H9 (cell line): ENCODE measurements around the gene MYL2. TPM values are rescaled to one million over a fixed set of nuclear protein-coding genes. Genes with fewer than 3 reads are reported as not detected.

ENCODE experiments used
- DNase-seq: peaks from one replicate; pipeline ENCODE4 v3.0.0-alpha.2; 2017
- H2AFZ ChIP-seq: one replicate; pipeline ENCODE4 v1.6.1; 2013; ENCODE audit warnings: mild to moderate bottlenecking, low read length, control low read depth, moderate library complexity
- H2AK5ac ChIP-seq: 2 replicates; pipeline ENCODE4 v1.6.1; 2013; ENCODE audit warnings: low read length, control low read depth, mixed read lengths; ENCODE audit not compliant: insufficient read length
- H2BK120ac ChIP-seq: one replicate; pipeline ENCODE4 v1.6.1; 2013; ENCODE audit warnings: low read depth, mild to moderate bottlenecking, low read length, control low read depth, inconsistent platforms; ENCODE audit not compliant: poor library complexity, severe bottlenecking
- H2BK12ac ChIP-seq: 2 replicates; pipeline ENCODE4 v1.6.1; 2013; ENCODE audit warnings: low read length, control low read depth, mixed read lengths, low read depth; ENCODE audit not compliant: insufficient read length
- H2BK15ac ChIP-seq: 2 replicates; pipeline ENCODE4 v1.6.1; 2013; ENCODE audit warnings: low read depth, low read length, control low read depth
- H2BK20ac ChIP-seq: one replicate; pipeline ENCODE4 v1.6.1; 2013; ENCODE audit warnings: low read depth, mild to moderate bottlenecking, low read length, control low read depth, inconsistent platforms; ENCODE audit not compliant: poor library complexity, severe bottlenecking
- H2BK5ac ChIP-seq: 2 replicates; pipeline ENCODE4 v1.6.1; 2013; ENCODE audit warnings: low read length, control low read depth, mixed read lengths; ENCODE audit not compliant: insufficient read length
- H3K14ac ChIP-seq: 2 replicates; pipeline ENCODE4 v1.6.1; 2013; ENCODE audit warnings: low read length, control low read depth; ENCODE audit not compliant: insufficient read depth
- H3K18ac ChIP-seq: 2 replicates; pipeline ENCODE4 v1.6.1; 2013; ENCODE audit warnings: low read depth, mild to moderate bottlenecking, mixed read lengths, low read length, control low read depth; ENCODE audit not compliant: insufficient read length
- H3K23ac ChIP-seq: 2 replicates; pipeline ENCODE4 v1.6.1; 2013; ENCODE audit warnings: low read length, control low read depth, mixed read lengths, low read depth; ENCODE audit not compliant: insufficient read length
- H3K23me2 ChIP-seq: 2 replicates; pipeline ENCODE4 v1.6.1; 2013; ENCODE audit warnings: low read depth, mild to moderate bottlenecking, mixed read lengths, low read length, control low read depth; ENCODE audit not compliant: insufficient read length, poor library complexity, severe bottlenecking
- H3K27ac ChIP-seq: 2 replicates; pipeline ENCODE4 v1.5.1; 2013; ENCODE audit warnings: low read length, control low read depth, mixed read lengths, low read depth; ENCODE audit not compliant: insufficient read length
- H3K27me3 ChIP-seq: 2 replicates; pipeline ENCODE4 v1.6.1; 2013; ENCODE audit warnings: low read length, control low read depth, inconsistent platforms; ENCODE audit not compliant: insufficient read depth
- H3K4ac ChIP-seq: 2 replicates; pipeline ENCODE4 v1.6.1; 2013; ENCODE audit warnings: low read depth, mild to moderate bottlenecking, control low read depth, inconsistent platforms, low read length, moderate library complexity
- H3K4me1 ChIP-seq: 2 replicates; pipeline ENCODE4 v1.6.1; 2013; ENCODE audit warnings: low read length, control low read depth, inconsistent platforms; ENCODE audit not compliant: insufficient read depth
- H3K4me2 ChIP-seq: 2 replicates; pipeline ENCODE4 v1.6.1; 2013; ENCODE audit warnings: low read length, control low read depth, mixed read lengths; ENCODE audit not compliant: insufficient read length, insufficient read depth
- H3K56ac ChIP-seq: 2 replicates; pipeline ENCODE4 v1.6.1; 2013; ENCODE audit warnings: low read depth, mild to moderate bottlenecking, mixed read lengths, low read length, control low read depth; ENCODE audit not compliant: insufficient read length
- H3K79me1 ChIP-seq: 2 replicates; pipeline ENCODE4 v1.6.1; 2013; ENCODE audit warnings: low read depth, mild to moderate bottlenecking, moderate library complexity, low read length, control low read depth, inconsistent platforms; ENCODE audit not compliant: insufficient read depth, poor library complexity, severe bottlenecking
- H3K79me2 ChIP-seq: 2 replicates; pipeline ENCODE4 v1.6.1; 2013; ENCODE audit warnings: low read length, control low read depth, inconsistent platforms; ENCODE audit not compliant: insufficient read depth
- H3K9ac ChIP-seq: 2 replicates; pipeline ENCODE4 v1.6.1; 2013; ENCODE audit warnings: low read length, control low read depth, mixed read lengths; ENCODE audit not compliant: insufficient read length; ENCODE audit errors: extremely low read depth
- H3K9me3 ChIP-seq: one replicate; pipeline ENCODE4 v1.6.1; 2013; ENCODE audit warnings: low read depth, low read length, inconsistent platforms; ENCODE audit not compliant: control insufficient read depth
- H3T11ph ChIP-seq: one replicate; pipeline ENCODE4 v1.6.1; 2013; ENCODE audit warnings: mild to moderate bottlenecking, low read length, control low read depth, inconsistent platforms
- H4K20me1 ChIP-seq: one replicate; pipeline ENCODE4 v1.6.1; 2013; ENCODE audit not compliant: control insufficient read depth, insufficient read length, insufficient read depth
- H4K5ac ChIP-seq: 2 replicates; pipeline ENCODE4 v1.6.1; 2013; ENCODE audit warnings: low read depth, mild to moderate bottlenecking, mixed read lengths, low read length, control low read depth; ENCODE audit not compliant: insufficient read length
- H4K8ac ChIP-seq: replicated peaks from 2 replicates; pipeline ENCODE4 v1.6.1; 2013; ENCODE audit warnings: low read length, control low read depth, mixed read lengths, low read depth; ENCODE audit not compliant: insufficient read length
- H4K91ac ChIP-seq: 2 replicates; pipeline ENCODE4 v1.6.1; 2013; ENCODE audit warnings: low read depth, mild to moderate bottlenecking, moderate library complexity, mixed read lengths, low read length, control low read depth; ENCODE audit not compliant: insufficient read length
- H3K27ac Mint-ChIP-seq, 3 experiments: 2 replicates in 2 of 3; 3 replicates in 1 of 3; pipeline ENCODE4 v1.8.0; 2020 to 2021; ENCODE audit warnings: mixed read lengths in 3 of 3, mild to moderate bottlenecking in 1 of 3, moderate library complexity in 1 of 3
- H3K27me3 Mint-ChIP-seq: 2 replicates; pipeline ENCODE4 v1.8.0; 2021; ENCODE audit warnings: low read depth, mild to moderate bottlenecking, moderate library complexity, mixed read lengths
- H3K36me3 Mint-ChIP-seq, 3 experiments: 2 replicates in 2 of 3; 3 replicates in 1 of 3; pipeline ENCODE4 v1.8.0; 2020 to 2021; ENCODE audit warnings: low read depth in 3 of 3, mixed read lengths in 3 of 3; ENCODE audit not compliant: insufficient read depth in 1 of 3
- H3K4me1 Mint-ChIP-seq, 2 experiments: 2 replicates each; pipeline ENCODE4 v1.8.0; 2020; ENCODE audit warnings: mixed read lengths in 2 of 2
- H3K4me3 Mint-ChIP-seq, 2 experiments: 2 replicates in 1 of 2; 3 replicates in 1 of 2; pipeline ENCODE4 v1.8.0; 2020 to 2021; ENCODE audit warnings: mild to moderate bottlenecking in 2 of 2, mixed read lengths in 2 of 2, moderate library complexity in 1 of 2
- H3K9me3 Mint-ChIP-seq, 2 experiments: 2 replicates in 1 of 2; 3 replicates in 1 of 2; pipeline ENCODE4 v1.8.0; 2020; ENCODE audit warnings: mild to moderate bottlenecking in 2 of 2, mixed read lengths in 2 of 2, moderate library complexity in 1 of 2
- CTCF ChIP-seq: fragments of 200-600 bp; sonication (generic); conservative IDR thresholded peaks from 3 replicates; pipeline ENCODE4 v1.8.0; 2021; ENCODE audit warnings: antibody characterized with exemption, mild to moderate bottlenecking
- WGBS: extraction: QIAGEN DNeasy Blood & Tissue Kit; methylation state at CpG from one replicate; pipeline ENCODE4 v1.1.7; 2013; ENCODE audit warnings: missing lambda C conversion rate, low lambda C conversion rate, mixed read lengths; ENCODE audit not compliant: insufficient read length; ENCODE audit errors: extremely low coverage; 5-methylcytosine and 5-hydroxymethylcytosine counted together
- total RNA-seq: library from RNA; stranded (reverse); gene quantifications from 2 replicates; pipeline ENCODE4 v1.2.1, GENCODE V29; 2021

Gene MYL2
- total RNA-seq, 1 experiment from 2014 or later: not detected

DNA sequence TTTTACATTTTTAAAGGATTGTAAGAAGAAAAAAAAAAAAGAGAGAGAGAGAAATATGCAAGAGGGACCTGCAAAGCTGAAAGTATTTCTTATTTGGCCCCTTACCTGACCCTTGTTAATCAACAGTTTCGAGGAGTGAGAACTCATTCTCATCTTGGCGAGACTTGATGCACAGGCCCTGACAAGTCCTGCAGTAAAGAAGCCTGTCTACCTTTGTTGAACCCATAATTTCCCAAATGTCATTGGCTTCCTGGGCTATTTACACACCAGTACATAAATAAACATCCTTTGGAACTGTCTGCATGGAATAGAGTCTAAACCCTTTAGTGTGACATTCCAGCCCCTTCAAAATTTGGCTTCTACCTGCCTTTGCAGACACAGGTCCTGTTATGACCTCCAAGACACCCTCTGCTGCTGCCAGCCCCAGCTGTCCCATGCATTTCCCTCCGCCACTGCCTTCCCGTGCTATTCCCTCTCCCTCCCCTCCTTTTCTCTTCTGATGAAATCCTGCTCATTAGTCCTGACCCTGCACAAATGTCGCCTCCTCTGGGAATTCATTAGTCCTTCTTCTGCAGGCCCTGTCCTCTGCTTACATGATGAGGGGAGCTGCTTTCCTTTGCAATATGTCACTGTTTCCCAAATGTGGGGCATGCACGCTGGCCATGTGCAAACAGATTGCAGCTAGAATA, 35.1 kb downstream of the MYL2 start:
- H3K14ac ChIP-seq: no peak overlapping the region
- no peak overlapping the region for H2BK12ac ChIP-seq
- no peak overlapping the region for H3K9ac ChIP-seq
- no peak overlapping the region for H3K4me2 ChIP-seq
- H3K56ac ChIP-seq: no peak overlapping the region
- H3T11ph ChIP-seq: no peak overlapping the region
- no peak overlapping the region for H2BK15ac ChIP-seq
- no peak overlapping the region for H2BK120ac ChIP-seq
- no peak for DNase-seq
- no peaks in the 10 kb centered on the region for H3K4me1 ChIP-seq
- no peaks in the 10 kb centered on the region for H3K9me3 ChIP-seq
- H2AK5ac ChIP-seq: no peak overlapping the region
- H2BK5ac ChIP-seq: no peak overlapping the region
- no peaks in the 10 kb centered on the region for H3K79me2 ChIP-seq
- TF ChIP-seq CTCF: no peak
- H3K4ac ChIP-seq: no peak overlapping the region
- Mint-ChIP-seq H3K27ac (no peak overlapping the region), H3K27me3 (peaks cover 5% of the 10 kb centered on the region), H3K9me3 (peaks cover 2 to 5% of the 10 kb centered on the region in 2 experiments; a peak in 4 of 5 replicates), H3K4me3 (no peak overlapping the region), H3K36me3 (peaks cover 0 to 4% (median 0%) of the 10 kb centered on the region in 3 experiments; a peak in 1 of 7 replicates), H3K4me1 (peaks cover 2 to 6% of the 10 kb centered on the region in 2 experiments; a peak in 3 of 4 replicates)
- no peaks in the 10 kb centered on the region for H4K20me1 ChIP-seq
- H3K27me3 ChIP-seq: no peaks in the 10 kb centered on the region
- WGBS: no CpG with 5 or more reads among the region's 6 CpGs
- H2AFZ ChIP-seq: no peak overlapping the region
- no peak overlapping the region for H2BK20ac ChIP-seq
- H3K27ac ChIP-seq: no peak overlapping the region
- H4K8ac ChIP-seq: no peak overlapping the region
- no peak overlapping the region for H4K5ac ChIP-seq
- no peak overlapping the region for H3K18ac ChIP-seq
- no peak overlapping the region for H4K91ac ChIP-seq
- H3K23me2 ChIP-seq: peaks cover 4% of the 10 kb centered on the region
- H3K79me1 ChIP-seq: no peaks in the 10 kb centered on the region
- no peak overlapping the region for H3K23ac ChIP-seq
